GM13976 (cell line): ENCODE measurements around the gene PGM5.
A peak's percentile ranks its signal among the peaks of the same experiment; 100 is the strongest.

Experiments
- DNase-seq: peaks from one replicate; pipeline ENCODE4 v3.0.0; 2012; ENCODE audit warnings: low spot score
- CTCF ChIP-seq: IDR thresholded peaks from 2 replicates; pipeline ENCODE4 v1.5.1; 2012; ENCODE audit warnings: borderline replicate concordance, mild to moderate bottlenecking; ENCODE audit not compliant: insufficient read depth; ENCODE audit errors: extremely low read depth, missing control alignments, control extremely low read depth
- in situ Hi-C: fragments of 300-500 bp; cut with MboI; formaldehyde crosslinking; loops from one replicate; pipeline ENCODE4 v1.12.0; 2022; ENCODE audit warnings: low sequenced_read_pairs, mixed read lengths, inconsistent platforms; ENCODE audit not compliant: unreplicated experiment

Gene PGM5

GRCh38 chr9:68500457-68501381, 144.3 kb downstream of the PGM5 start:
- DNase-seq, result no peak
- in situ Hi-C loops, result no loop called here
- no peak for TF ChIP-seq CTCF

DNA sequence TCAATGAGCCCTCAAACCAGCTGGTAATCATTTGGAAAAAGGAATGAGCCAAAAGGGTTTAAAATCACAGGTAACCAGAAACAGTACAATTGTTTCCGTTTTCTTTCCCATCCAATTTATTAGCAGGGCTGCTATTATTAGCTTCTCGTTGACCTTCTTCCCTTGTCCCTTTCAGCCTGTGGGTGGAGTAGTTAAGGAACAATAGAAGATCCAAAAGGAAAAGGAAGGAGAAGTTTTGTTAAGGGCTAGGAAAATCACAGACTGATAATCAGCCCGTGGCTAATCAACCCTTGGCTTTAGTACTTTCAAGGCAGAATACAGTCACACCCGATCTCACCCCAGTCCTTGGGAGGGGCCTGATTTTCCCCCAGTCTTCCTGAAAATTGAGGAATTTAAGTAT, 145.9 kb downstream of the PGM5 start:
- in situ Hi-C loops, result no loop called here
- no peak for DNase-seq
- no peak for TF ChIP-seq CTCF

DNA sequence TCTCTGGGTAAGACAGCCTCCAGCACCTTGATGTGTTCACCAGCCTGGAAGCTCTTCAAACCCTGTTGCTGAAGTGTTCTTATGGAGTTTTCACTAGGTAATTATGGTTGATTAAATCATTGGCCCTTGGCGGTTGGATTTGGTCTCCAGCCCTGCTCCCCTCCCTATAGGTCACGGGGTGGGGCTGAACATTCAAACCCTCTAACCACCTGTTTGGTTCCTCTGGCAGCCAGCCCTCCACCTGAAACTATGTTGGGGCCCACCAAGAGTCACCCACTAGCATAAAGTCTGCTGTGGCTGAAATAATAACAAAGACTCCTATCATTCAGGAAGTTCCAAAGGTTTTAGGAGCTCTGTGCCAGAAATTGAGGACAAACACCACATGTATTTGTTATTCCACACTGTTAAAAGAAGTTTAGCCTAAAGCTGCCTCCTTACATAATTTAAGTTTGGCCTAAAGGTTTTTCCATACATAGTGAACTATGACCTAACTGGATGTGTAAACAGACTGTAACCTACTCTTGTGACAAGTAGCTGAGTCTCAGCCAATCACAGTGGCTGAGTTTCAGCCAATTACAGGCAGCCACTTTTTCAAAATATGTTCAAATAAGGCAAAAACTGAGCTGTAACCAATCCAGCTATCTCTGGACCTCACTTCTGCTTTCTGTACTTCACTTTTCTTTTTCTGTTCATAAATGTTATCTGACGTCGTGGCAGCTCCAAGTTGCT, 149.4 kb downstream of the PGM5 start:
- DNase-seq, result no peak
- no peak for TF ChIP-seq CTCF
- in situ Hi-C loops, result no loop called here

GRCh38 chr9:68506551-68506950, 150.1 kb downstream of the PGM5 start:
- TF ChIP-seq CTCF, result no peak
- no peak for DNase-seq
- in situ Hi-C loops, result no loop called here

DNA sequence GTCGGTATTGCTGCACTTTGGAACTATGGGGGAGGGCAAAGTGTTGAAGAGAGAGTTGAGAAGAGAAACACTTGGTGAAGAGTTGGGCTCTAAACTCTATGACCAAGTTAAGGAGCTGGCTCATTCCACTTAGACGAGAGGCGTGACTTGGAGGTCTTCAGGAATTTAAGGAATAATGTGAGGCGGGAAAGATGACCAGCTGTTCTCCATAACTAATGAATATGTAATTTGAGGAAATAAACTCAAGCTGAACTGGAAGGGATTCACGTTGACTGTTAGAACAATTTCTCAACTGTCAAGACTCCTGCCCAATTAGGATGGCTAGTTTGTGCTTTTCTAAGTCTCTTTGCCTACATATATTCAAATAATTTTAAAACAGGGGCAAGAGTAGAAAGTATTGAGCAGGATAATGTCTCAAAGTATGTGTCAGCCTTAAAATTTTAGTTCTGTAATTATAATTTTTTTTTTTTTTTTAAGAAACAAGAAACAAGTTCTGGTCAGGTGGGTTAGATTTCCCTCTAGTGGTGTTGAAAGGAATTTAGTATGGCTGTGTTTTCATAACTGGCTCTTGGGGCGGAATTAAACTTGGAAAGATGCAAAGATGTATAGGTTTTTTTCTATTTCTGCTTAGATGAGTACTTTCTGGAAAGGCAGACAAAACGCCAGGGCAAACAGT, 150.9 kb downstream of the PGM5 start:
- in situ Hi-C loops, result no loop called here
- TF ChIP-seq CTCF, result no peak
- peak; percentile 35 for DNase-seq

GRCh38 chr9:68507806-68508145, 151.4 kb downstream of the PGM5 start:
- DNase-seq, result no peak
- TF ChIP-seq CTCF, result no peak
- in situ Hi-C loops, result no loop called here
